ENCODE data around the gene CA10.

CA10 gene

GRCh38 chr17:51700011-51700760 lies 458.3 kb downstream of the CA10 start:
- Histone ChIP-seq H3K9me3 (ENCODE audit: control insufficient read depth, low read length) (peaks cover 3% of the 10 kb centered on the region), H3K4me1 (ENCODE audit: control insufficient read depth, insufficient read depth, low read length) (no peaks in the 10 kb centered on the region), H3K4me3 (ENCODE audit: low read length) (no peak overlapping the region), H3K36me3 (ENCODE audit: control insufficient read depth, insufficient read depth, low read length, severe bottlenecking) (no peaks in the 10 kb centered on the region), H3K27me3 (replicated peaks; ENCODE audit: control insufficient read depth, insufficient read depth, low read length) (no peaks in the 10 kb centered on the region), H3K9ac (ENCODE audit: low read length) (no peak overlapping the region)
- no peak for DNase-seq (ENCODE audit: low read depth)

- no peak for DNase-seq (ENCODE audit: low read depth)
- H3K4me3 ChIP-seq (ENCODE audit: low read length) = no peak overlapping the region
- H3K36me3 ChIP-seq (ENCODE audit: control insufficient read depth, insufficient read depth, low read length, severe bottlenecking) = no peaks in the 10 kb centered on the region
- no peaks in the 10 kb centered on the region for H3K4me1 ChIP-seq (ENCODE audit: control insufficient read depth, insufficient read depth, low read length)
- peaks cover 3% of the 10 kb centered on the region for H3K9me3 ChIP-seq (ENCODE audit: control insufficient read depth, low read length)
- H3K27me3 ChIP-seq (replicated peaks; ENCODE audit: control insufficient read depth, insufficient read depth, low read length) = no peaks in the 10 kb centered on the region
- H3K9ac ChIP-seq (ENCODE audit: low read length) = no peak overlapping the region
These were observed 459.2 kb downstream of the CA10 start for GRCh38 chr17:51699303-51699702.

DNA sequence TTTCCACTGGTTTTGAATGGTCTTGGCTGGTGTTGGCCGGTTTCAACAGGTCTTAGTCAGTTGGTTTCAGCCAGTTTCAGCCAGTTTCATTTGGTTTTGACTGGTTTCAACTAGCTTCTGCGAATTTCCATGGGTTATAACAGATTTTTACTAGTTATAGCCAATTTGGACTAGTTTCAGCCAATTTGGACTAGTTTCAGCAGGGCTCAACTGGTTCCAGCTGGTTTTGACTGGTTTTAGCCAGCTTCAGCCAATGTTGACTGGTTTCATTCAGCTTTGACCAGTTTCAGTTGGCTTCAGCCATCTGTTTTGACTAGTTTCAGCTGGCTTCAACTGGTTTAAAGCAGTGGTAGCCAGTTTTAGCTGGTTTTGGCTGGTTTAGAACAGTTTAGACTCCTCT lies 465.6 kb downstream of the CA10 start:
- Histone ChIP-seq H3K4me1 (ENCODE audit: control insufficient read depth, insufficient read depth, low read length) (no peaks in the 10 kb centered on the region), H3K9ac (ENCODE audit: low read length) (no peak overlapping the region), H3K36me3 (ENCODE audit: control insufficient read depth, insufficient read depth, low read length, severe bottlenecking) (no peaks in the 10 kb centered on the region), H3K9me3 (ENCODE audit: control insufficient read depth, low read length) (peaks cover 3% of the 10 kb centered on the region), H3K4me3 (ENCODE audit: low read length) (no peak overlapping the region), H3K27me3 (replicated peaks; ENCODE audit: control insufficient read depth, insufficient read depth, low read length) (no peaks in the 10 kb centered on the region)
- no peak for DNase-seq (ENCODE audit: low read depth)

- no peaks in the 10 kb centered on the region for H3K4me1 ChIP-seq (ENCODE audit: control insufficient read depth, insufficient read depth, low read length)
- H3K27me3 ChIP-seq (replicated peaks; ENCODE audit: control insufficient read depth, insufficient read depth, low read length) = no peaks in the 10 kb centered on the region
- H3K9me3 ChIP-seq (ENCODE audit: control insufficient read depth, low read length) = no peaks in the 10 kb centered on the region
- H3K4me3 ChIP-seq (ENCODE audit: low read length) = no peak overlapping the region
- DNase-seq (ENCODE audit: low read depth) = no peak
- no peaks in the 10 kb centered on the region for H3K36me3 ChIP-seq (ENCODE audit: control insufficient read depth, insufficient read depth, low read length, severe bottlenecking)
- no peak overlapping the region for H3K9ac ChIP-seq (ENCODE audit: low read length)
These were observed 470.6 kb downstream of the CA10 start for GRCh38 chr17:51687887-51688286.

GRCh38 chr17:51685287-51685909 lies 473.1 kb downstream of the CA10 start:
- H3K36me3 ChIP-seq (ENCODE audit: control insufficient read depth, insufficient read depth, low read length, severe bottlenecking) = no peaks in the 10 kb centered on the region
- H3K9me3 ChIP-seq (ENCODE audit: control insufficient read depth, low read length) = no peaks in the 10 kb centered on the region
- H3K4me1 ChIP-seq (ENCODE audit: control insufficient read depth, insufficient read depth, low read length) = no peaks in the 10 kb centered on the region
- no peak overlapping the region for H3K9ac ChIP-seq (ENCODE audit: low read length)
- DNase-seq (ENCODE audit: low read depth) = no peak
- no peaks in the 10 kb centered on the region for H3K27me3 ChIP-seq (replicated peaks; ENCODE audit: control insufficient read depth, insufficient read depth, low read length)
- H3K4me3 ChIP-seq (ENCODE audit: low read length) = no peak overlapping the region

DNA sequence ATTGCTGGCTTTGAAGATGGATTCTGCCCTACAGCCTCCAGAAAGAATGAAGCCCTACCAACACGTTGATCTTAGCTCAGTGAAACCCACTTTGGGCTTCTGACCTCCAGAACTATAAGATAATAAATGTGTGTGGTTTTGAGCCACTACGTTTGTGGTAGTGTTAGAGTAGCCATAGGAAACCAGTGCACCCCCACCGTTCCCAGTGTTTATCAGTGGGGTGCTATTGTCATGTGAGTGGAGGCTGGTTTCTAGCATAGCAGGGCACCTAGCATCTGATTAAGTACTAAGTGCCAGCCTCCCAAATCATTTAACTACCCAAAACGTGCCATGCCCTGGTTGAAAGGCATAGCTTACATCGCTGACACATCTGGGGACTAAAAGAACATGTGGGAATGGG lies 474.3 kb downstream of the CA10 start:
- H3K9ac ChIP-seq (ENCODE audit: low read length) = no peak overlapping the region
- H3K4me3 ChIP-seq (ENCODE audit: low read length) = no peak overlapping the region
- H3K4me1 ChIP-seq (ENCODE audit: control insufficient read depth, insufficient read depth, low read length) = no peaks in the 10 kb centered on the region
- no peaks in the 10 kb centered on the region for H3K27me3 ChIP-seq (replicated peaks; ENCODE audit: control insufficient read depth, insufficient read depth, low read length)
- no peak for DNase-seq (ENCODE audit: low read depth)
- H3K9me3 ChIP-seq (ENCODE audit: control insufficient read depth, low read length) = no peaks in the 10 kb centered on the region
- no peaks in the 10 kb centered on the region for H3K36me3 ChIP-seq (ENCODE audit: control insufficient read depth, insufficient read depth, low read length, severe bottlenecking)

DNA sequence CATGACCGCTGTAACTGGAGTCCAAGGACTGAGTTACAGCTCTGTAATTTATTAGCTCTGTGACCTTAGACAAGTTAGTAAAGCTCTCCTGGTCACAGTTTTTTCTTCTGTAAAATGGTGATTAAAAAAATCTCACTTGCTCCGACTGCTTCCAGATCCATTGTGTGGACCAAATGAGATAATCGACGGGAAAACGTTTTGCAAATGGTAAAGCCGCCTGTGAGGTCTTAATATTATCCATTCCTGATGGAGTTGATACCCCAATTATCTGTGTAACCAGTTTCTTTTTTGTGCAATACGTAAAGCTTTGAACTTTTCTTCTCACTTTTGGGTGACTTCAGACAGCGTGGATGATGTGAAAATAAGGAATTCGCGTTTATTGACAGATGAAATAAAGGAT lies 475.2 kb downstream of the CA10 start:
- no peak overlapping the region for H3K9ac ChIP-seq (ENCODE audit: low read length)
- H3K27me3 ChIP-seq (replicated peaks; ENCODE audit: control insufficient read depth, insufficient read depth, low read length) = no peaks in the 10 kb centered on the region
- H3K36me3 ChIP-seq (ENCODE audit: control insufficient read depth, insufficient read depth, low read length, severe bottlenecking) = no peaks in the 10 kb centered on the region
- no peak overlapping the region for H3K4me3 ChIP-seq (ENCODE audit: low read length)
- DNase-seq (ENCODE audit: low read depth) = no peak
- H3K9me3 ChIP-seq (ENCODE audit: control insufficient read depth, low read length) = no peaks in the 10 kb centered on the region
- H3K4me1 ChIP-seq (ENCODE audit: control insufficient read depth, insufficient read depth, low read length) = no peaks in the 10 kb centered on the region

- H3K4me3 ChIP-seq (ENCODE audit: low read length) = no peak overlapping the region
- H3K36me3 ChIP-seq (ENCODE audit: control insufficient read depth, insufficient read depth, low read length, severe bottlenecking) = no peaks in the 10 kb centered on the region
- no peak overlapping the region for H3K9ac ChIP-seq (ENCODE audit: low read length)
- H3K4me1 ChIP-seq (ENCODE audit: control insufficient read depth, insufficient read depth, low read length) = no peaks in the 10 kb centered on the region
- H3K9me3 ChIP-seq (ENCODE audit: control insufficient read depth, low read length) = no peaks in the 10 kb centered on the region
- H3K27me3 ChIP-seq (replicated peaks; ENCODE audit: control insufficient read depth, insufficient read depth, low read length) = no peaks in the 10 kb centered on the region
- DNase-seq (ENCODE audit: low read depth) = no peak
These were observed 476.4 kb downstream of the CA10 start for GRCh38 chr17:51682115-51682514.

- no peaks in the 10 kb centered on the region for H3K27me3 ChIP-seq (replicated peaks; ENCODE audit: control insufficient read depth, insufficient read depth, low read length)
- H3K9ac ChIP-seq (ENCODE audit: low read length) = no peak overlapping the region
- H3K9me3 ChIP-seq (ENCODE audit: control insufficient read depth, low read length) = no peaks in the 10 kb centered on the region
- H3K4me3 ChIP-seq (ENCODE audit: low read length) = no peak overlapping the region
- H3K36me3 ChIP-seq (ENCODE audit: control insufficient read depth, insufficient read depth, low read length, severe bottlenecking) = no peaks in the 10 kb centered on the region
- no peak for DNase-seq (ENCODE audit: low read depth)
- no peaks in the 10 kb centered on the region for H3K4me1 ChIP-seq (ENCODE audit: control insufficient read depth, insufficient read depth, low read length)
These were observed 480.6 kb downstream of the CA10 start for GRCh38 chr17:51677875-51678274.

DNA sequence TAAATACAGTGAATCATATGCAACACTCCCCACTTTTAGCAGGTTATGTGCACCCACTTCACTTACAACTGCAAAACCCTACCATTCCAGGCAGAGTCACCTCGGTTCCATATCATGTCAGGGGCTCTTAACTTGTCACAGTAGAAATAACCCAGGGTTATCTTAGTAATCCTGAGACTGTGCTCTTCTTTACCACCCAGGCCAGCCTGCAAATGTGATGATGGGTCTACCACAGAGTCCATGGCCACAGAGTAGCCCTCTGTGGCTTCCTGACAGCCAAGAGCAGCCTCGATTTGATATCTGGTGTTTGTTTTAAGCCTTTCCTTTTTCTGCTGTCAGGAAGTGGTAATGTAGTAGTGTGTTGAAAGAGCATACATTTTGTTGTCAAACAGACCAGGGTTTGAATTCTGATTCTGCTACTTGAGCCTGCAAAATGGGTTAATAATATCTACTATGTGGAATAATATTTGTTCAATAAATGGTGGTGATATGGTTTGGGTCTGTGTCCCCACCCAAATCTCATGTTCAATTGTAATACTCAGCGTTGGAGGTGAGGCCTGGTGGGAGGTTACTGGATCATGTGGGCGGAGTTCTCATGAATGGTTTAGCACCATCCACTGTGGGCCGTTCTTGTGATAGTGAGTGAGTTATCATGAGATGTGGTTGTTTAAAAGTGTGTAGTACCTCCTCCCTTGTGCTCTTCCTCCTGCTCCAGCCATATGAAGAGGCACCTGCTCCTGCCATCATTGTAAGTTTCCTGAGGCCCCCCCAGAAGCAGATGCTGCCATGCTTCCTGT lies 481.6 kb downstream of the CA10 start:
- DNase-seq (ENCODE audit: low read depth) = no peak
- Histone ChIP-seq H3K9me3 (ENCODE audit: control insufficient read depth, low read length) (no peaks in the 10 kb centered on the region), H3K27me3 (replicated peaks; ENCODE audit: control insufficient read depth, insufficient read depth, low read length) (no peaks in the 10 kb centered on the region), H3K4me3 (ENCODE audit: low read length) (no peak overlapping the region), H3K4me1 (ENCODE audit: control insufficient read depth, insufficient read depth, low read length) (no peaks in the 10 kb centered on the region), H3K9ac (ENCODE audit: low read length) (no peak overlapping the region), H3K36me3 (ENCODE audit: control insufficient read depth, insufficient read depth, low read length, severe bottlenecking) (no peaks in the 10 kb centered on the region)

GRCh38 chr17:51674579-51675255 lies 483.8 kb downstream of the CA10 start:
- Histone ChIP-seq H3K9me3 (ENCODE audit: control insufficient read depth, low read length) (no peaks in the 10 kb centered on the region), H3K27me3 (replicated peaks; ENCODE audit: control insufficient read depth, insufficient read depth, low read length) (no peaks in the 10 kb centered on the region), H3K9ac (ENCODE audit: low read length) (no peak overlapping the region), H3K36me3 (ENCODE audit: control insufficient read depth, insufficient read depth, low read length, severe bottlenecking) (no peaks in the 10 kb centered on the region), H3K4me1 (ENCODE audit: control insufficient read depth, insufficient read depth, low read length) (no peaks in the 10 kb centered on the region), H3K4me3 (ENCODE audit: low read length) (no peak overlapping the region)
- DNase-seq (ENCODE audit: low read depth) = no peak
